Astrocyte of the spinal cord (primary cell): ENCODE measurements around the gene PSME4.

Experiments
- DNase-seq: peaks from one replicate; pipeline ENCODE4 v3.0.0; 2011; ENCODE audit warnings: low read depth, low spot score
- H3K4me3 ChIP-seq: 2 replicates; pipeline ENCODE4 v1.5.1; 2011; ENCODE audit warnings: low read depth, mild to moderate bottlenecking, low read length, moderate library complexity
- in situ Hi-C: cut with HindIII; loops from 2 replicates; pipeline ENCODE4 v1.10.0; 2017; ENCODE audit warnings: low sequenced_read_pairs
- TF ChIP-seq, protein P1 (sequence below): IDR thresholded peaks from 2 replicates; pipeline ENCODE4 v1.5.1; 2012; ENCODE audit warnings: low read depth, mild to moderate bottlenecking, low read length, inconsistent platforms

PSME4 gene

DNA sequence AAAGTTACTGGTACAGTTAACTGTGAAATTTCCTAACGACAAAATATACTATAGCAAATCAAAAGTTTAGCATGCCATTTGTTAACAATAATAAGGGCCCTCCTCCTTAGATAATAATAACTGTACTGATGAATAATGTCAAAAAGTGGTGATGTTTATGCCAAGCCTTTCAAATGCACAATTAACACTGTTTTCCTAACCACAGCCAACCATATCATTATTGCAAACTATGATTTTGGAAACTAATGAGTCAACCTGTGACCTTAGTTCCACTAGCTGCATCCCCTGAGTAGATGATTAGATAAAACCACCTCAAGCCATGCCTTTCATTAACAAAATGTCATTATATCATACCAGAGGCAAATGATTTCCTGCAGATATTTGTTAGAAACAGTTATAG, 85.9 kb downstream of the PSME4 start:
- H3K4me3 ChIP-seq: no peak overlapping the region
- in situ Hi-C loops: no loop called here
- TF ChIP-seq, protein P1, sequence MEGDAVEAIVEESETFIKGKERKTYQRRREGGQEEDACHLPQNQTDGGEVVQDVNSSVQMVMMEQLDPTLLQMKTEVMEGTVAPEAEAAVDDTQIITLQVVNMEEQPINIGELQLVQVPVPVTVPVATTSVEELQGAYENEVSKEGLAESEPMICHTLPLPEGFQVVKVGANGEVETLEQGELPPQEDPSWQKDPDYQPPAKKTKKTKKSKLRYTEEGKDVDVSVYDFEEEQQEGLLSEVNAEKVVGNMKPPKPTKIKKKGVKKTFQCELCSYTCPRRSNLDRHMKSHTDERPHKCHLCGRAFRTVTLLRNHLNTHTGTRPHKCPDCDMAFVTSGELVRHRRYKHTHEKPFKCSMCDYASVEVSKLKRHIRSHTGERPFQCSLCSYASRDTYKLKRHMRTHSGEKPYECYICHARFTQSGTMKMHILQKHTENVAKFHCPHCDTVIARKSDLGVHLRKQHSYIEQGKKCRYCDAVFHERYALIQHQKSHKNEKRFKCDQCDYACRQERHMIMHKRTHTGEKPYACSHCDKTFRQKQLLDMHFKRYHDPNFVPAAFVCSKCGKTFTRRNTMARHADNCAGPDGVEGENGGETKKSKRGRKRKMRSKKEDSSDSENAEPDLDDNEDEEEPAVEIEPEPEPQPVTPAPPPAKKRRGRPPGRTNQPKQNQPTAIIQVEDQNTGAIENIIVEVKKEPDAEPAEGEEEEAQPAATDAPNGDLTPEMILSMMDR: no peak
- no peak for DNase-seq

DNA sequence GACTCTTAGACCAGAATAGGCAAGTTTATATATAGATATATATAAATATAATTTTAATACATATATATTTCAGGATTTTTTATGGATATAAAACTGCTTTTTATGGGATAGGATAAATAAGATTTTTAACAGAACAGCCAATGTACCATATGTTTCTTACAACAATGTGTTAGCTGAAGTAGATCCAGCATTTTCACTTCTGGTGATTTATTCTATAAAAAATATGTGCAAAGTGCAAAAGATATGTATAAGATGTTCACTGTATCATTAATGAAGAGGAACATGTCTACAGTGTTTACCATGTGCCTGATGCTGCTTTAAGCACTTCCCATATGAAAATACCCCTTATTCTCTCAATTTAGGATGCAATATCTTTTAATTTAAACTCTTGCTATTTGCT, 88.8 kb downstream of the PSME4 start:
- H3K4me3 ChIP-seq: no peak overlapping the region
- in situ Hi-C loops: no loop called here
- TF ChIP-seq, protein P1: no peak
- no peak for DNase-seq

GRCh38 chr2:53881360-53881759, 89.4 kb downstream of the PSME4 start:
- TF ChIP-seq, protein P1: no peak
- in situ Hi-C loops: no loop called here
- no peak overlapping the region for H3K4me3 ChIP-seq
- no peak for DNase-seq

DNA sequence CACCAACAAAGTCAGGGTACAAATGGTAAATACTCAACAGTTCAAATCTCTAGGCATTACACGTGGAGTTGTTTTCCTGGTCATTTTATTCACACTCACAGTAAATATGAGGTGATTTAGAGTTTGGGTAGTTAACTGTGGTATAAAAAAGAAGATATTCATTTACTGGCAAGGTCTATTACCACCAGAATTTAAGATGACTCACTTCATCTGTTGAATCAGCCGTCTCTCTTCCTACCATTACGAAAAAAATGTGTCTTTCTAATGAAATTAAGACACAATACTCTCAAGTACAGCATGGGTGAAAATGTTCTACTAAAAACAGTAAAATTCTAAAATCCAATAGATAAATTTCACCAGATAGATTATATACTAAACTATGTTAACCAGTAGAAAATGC, 90.0 kb downstream of the PSME4 start:
- peak; percentile 82 for DNase-seq
- in situ Hi-C loops: no loop called here
- TF ChIP-seq, protein P1: no peak

DNA sequence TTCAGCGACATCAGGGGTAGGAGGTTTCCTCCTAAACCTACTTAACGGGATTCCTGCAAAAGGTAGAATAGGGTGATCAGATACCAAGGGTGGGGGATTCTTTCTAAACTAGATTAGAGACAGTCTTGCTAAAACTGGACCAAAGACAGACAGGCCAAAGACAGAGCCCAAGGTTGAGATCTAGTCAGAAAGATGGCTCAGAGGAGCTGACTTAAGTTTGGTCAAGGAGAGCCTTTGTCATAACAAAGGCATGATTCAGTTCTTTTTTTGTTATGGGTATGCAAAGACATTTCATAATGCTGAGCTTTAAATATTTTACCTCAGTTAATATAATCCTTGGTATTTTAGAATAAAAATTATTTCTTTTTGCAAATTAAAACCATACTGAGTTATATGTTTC, 93.2 kb downstream of the PSME4 start:
- TF ChIP-seq, protein P1: no peak
- H3K4me3 ChIP-seq: no peak overlapping the region
- DNase-seq: no peak
- in situ Hi-C loops: no loop called here

More for the DNA sequence above, 90.0 kb downstream of the PSME4 start:
- H3K4me3 ChIP-seq: no peak overlapping the region

DNA sequence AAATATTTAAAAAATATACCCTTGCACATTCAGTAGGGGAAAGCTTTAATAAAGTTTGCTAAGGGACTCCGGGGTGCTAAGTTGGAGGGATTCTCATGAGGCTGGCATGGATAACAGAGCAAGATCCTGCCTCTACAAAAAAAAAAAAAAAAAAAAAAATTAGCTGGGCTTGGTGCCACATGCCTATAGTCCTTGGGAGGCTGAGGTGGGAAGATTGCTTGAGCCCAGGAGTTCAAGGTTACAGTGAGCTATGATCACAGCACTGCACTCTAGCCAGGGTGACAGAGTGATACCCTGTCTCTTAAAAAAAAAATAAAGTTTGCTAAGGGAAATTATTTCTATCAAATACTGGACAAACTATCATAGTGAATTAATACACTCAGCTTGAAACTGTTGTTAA, 93.7 kb downstream of the PSME4 start:
- TF ChIP-seq, protein P1: no peak
- H3K4me3 ChIP-seq: no peak overlapping the region
- in situ Hi-C loops: no loop called here
- no peak for DNase-seq

GRCh38 chr2:53874401-53874950, 96.3 kb downstream of the PSME4 start:
- in situ Hi-C loops: no loop called here
- no peak overlapping the region for H3K4me3 ChIP-seq
- TF ChIP-seq, protein P1: no peak
- DNase-seq: no peak
